ENCODE results near the gene NEURL1.

GRCh38 chr10:103535595-103535994 is 42.1 kb downstream of the NEURL1 start:
- TF ChIP-seq, protein P1, sequence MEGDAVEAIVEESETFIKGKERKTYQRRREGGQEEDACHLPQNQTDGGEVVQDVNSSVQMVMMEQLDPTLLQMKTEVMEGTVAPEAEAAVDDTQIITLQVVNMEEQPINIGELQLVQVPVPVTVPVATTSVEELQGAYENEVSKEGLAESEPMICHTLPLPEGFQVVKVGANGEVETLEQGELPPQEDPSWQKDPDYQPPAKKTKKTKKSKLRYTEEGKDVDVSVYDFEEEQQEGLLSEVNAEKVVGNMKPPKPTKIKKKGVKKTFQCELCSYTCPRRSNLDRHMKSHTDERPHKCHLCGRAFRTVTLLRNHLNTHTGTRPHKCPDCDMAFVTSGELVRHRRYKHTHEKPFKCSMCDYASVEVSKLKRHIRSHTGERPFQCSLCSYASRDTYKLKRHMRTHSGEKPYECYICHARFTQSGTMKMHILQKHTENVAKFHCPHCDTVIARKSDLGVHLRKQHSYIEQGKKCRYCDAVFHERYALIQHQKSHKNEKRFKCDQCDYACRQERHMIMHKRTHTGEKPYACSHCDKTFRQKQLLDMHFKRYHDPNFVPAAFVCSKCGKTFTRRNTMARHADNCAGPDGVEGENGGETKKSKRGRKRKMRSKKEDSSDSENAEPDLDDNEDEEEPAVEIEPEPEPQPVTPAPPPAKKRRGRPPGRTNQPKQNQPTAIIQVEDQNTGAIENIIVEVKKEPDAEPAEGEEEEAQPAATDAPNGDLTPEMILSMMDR (IDR thresholded peaks at IDR 0.05), result no peak
- no peak for TF ChIP-seq POLR2A (IDR thresholded peaks at IDR 0.05)

Measured in esophagus squamous epithelium (tissue), 4 donors.